Measurements from ENCODE around the gene CACNA1F.

- TF ChIP-seq EZH2phosphoT487 (IDR thresholded peaks at IDR 0.05; ENCODE audit: borderline replicate concordance) (no peak), CTCF (conservative IDR thresholded peaks at IDR 0.05; ENCODE audit: low read length) (no peak)
Observed at GRCh38 chrX:49276671-49277534, 43.8 kb upstream of the CACNA1F start.
